ENCODE results near the gene CCDC7.

DNA sequence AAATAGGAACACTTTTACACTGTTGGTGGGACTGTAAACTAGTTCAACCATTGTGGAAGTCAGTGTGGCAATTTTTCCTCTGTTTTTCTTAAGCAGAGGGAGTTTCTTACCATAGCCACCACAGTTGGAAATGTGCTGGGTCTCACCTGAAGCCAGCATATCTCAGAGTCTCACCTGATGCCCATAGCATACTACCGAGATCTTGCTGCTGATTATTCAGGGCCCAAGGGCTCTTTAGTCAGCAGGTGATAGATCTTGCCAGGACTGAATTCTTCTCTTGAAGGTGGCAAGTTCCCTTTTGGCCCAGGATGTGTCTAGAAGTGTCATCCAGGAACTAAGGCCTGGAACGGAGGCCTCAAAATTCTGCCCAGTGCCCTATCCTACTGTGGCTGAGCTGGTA, 215.4 kb downstream of the CCDC7 start:
- TF ChIP-seq, protein P1, sequence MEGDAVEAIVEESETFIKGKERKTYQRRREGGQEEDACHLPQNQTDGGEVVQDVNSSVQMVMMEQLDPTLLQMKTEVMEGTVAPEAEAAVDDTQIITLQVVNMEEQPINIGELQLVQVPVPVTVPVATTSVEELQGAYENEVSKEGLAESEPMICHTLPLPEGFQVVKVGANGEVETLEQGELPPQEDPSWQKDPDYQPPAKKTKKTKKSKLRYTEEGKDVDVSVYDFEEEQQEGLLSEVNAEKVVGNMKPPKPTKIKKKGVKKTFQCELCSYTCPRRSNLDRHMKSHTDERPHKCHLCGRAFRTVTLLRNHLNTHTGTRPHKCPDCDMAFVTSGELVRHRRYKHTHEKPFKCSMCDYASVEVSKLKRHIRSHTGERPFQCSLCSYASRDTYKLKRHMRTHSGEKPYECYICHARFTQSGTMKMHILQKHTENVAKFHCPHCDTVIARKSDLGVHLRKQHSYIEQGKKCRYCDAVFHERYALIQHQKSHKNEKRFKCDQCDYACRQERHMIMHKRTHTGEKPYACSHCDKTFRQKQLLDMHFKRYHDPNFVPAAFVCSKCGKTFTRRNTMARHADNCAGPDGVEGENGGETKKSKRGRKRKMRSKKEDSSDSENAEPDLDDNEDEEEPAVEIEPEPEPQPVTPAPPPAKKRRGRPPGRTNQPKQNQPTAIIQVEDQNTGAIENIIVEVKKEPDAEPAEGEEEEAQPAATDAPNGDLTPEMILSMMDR (conservative IDR thresholded peaks at IDR 0.05): no peak
- TF ChIP-seq ZFX (IDR thresholded peaks at IDR 0.05): no peak

Data from C4-2B (cell line).